Measurements from ENCODE around the gene MACROD2.

DNA sequence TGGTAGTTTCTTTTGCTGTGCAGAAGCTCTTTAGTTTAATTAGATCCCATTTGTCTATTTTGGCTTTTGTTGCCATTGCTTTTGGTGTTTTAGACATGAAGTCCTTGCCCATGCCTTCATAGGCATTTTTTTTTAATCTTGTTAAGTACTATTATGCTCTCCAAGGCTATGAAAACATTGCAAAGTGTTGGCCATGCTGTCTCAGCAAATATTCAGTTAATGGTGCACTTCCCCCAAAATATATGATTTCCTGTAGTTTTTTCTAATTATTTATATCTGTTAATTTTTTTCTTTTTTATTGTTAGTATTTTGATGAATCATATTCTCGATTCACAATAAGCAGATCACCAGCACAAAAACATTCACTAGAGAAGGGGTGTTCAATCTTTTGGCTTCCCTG, 1148.2 kb downstream of the MACROD2 start:
- TF ChIP-seq CTCF (IDR thresholded peaks at IDR 0.05) (no peak), POLR2A (IDR thresholded peaks at IDR 0.05) (no peak)
